Central memory CD4-positive, alpha-beta T cell (primary cell): ENCODE measurements around the gene COA1.
"Not testable (repeated sequence)": the region's sequence is repeated elsewhere in the genome, so short reads cannot be mapped to it uniquely, and the experiment has no call there.

Source experiments
- DNase-seq: peaks from one replicate; pipeline ENCODE4 v3.0.0; 2022

COA1 gene

GRCh38 chr7:43687866-43688265, 41.5 kb downstream of the COA1 start:
- not testable (repeated sequence) for DNase-seq

- DNase-seq, result no peak
These were observed 42.3 kb downstream of the COA1 start for GRCh38 chr7:43686991-43687390.

- DNase-seq, result no peak
These were observed 48.6 kb downstream of the COA1 start for GRCh38 chr7:43680736-43681135.

GRCh38 chr7:43679210-43680068, 49.9 kb downstream of the COA1 start:
- no peak for DNase-seq

- DNase-seq, result no peak
These were observed 51.0 kb downstream of the COA1 start for GRCh38 chr7:43678315-43678714.

GRCh38 chr7:43677864-43678263, 51.5 kb downstream of the COA1 start:
- DNase-seq, result no peak

GRCh38 chr7:43674559-43675436, 54.5 kb downstream of the COA1 start:
- DNase-seq, result no peak

GRCh38 chr7:43673243-43673976, 55.9 kb downstream of the COA1 start:
- DNase-seq, result not testable (repeated sequence)

GRCh38 chr7:43671521-43671920, 57.8 kb downstream of the COA1 start:
- DNase-seq, result no peak

GRCh38 chr7:43669286-43670081, 59.8 kb downstream of the COA1 start:
- peak; percentile 82 for DNase-seq

- no peak for DNase-seq
These were observed 61.3 kb downstream of the COA1 start for GRCh38 chr7:43668035-43668434.

GRCh38 chr7:43666938-43667337, 62.4 kb downstream of the COA1 start:
- DNase-seq, result no peak

- no peak for DNase-seq
These were observed 64.6 kb downstream of the COA1 start for GRCh38 chr7:43664681-43665080.

GRCh38 chr7:43660141-43660540, 69.2 kb downstream of the COA1 start:
- no peak for DNase-seq

- DNase-seq, result no peak
These were observed 69.8 kb downstream of the COA1 start for GRCh38 chr7:43659549-43659896.

- DNase-seq, result no peak
These were observed 70.4 kb downstream of the COA1 start for GRCh38 chr7:43658718-43659548.

GRCh38 chr7:43656997-43657396, 72.3 kb downstream of the COA1 start:
- no peak for DNase-seq

GRCh38 chr7:43655584-43655983, 73.7 kb downstream of the COA1 start:
- no peak for DNase-seq

- no peak for DNase-seq
These were observed 75.3 kb downstream of the COA1 start for GRCh38 chr7:43653891-43654504.

GRCh38 chr7:43653466-43653865, 75.9 kb downstream of the COA1 start:
- no peak for DNase-seq

- no peak for DNase-seq
These were observed 77.0 kb downstream of the COA1 start for GRCh38 chr7:43652364-43652763.
